K562 (cell line): ENCODE data around the gene CDH6. TPM values are rescaled to one million over a fixed set of nuclear protein-coding genes. Genes with fewer than 3 reads are reported as not detected.

Experiments
- ATAC-seq: fragments of 200-7000 bp; cut with Tn5 transposase; 3 replicates; pipeline ENCODE4 v1.9.1; 2020; ENCODE audit warnings: moderate library complexity
- BruUV-seq: library from RNA; stranded (reverse); fragments of 400-500 nt; replicated peaks from 2 replicates; lab custom pipeline; 2021; lab: Mats Ljungman, UMichigan
- CTCF ChIA-PET: fragments of 300-600 bp; formaldehyde crosslinking; extraction: SDS; loops from one replicate; lab custom pipeline; 2021; ENCODE audit warnings: low intra/inter-chr PET ratio; lab: Yijun Ruan, JAX
- POLR2A ChIA-PET: fragments of 300-600, 350-650 bp; sonication (Branson Sonifier 250); formaldehyde crosslinking; extraction: SDS; loops from one replicate; lab custom pipeline; 2021; ENCODE audit warnings: antibody characterized with exemption, inconsistent platforms; lab: Yijun Ruan, JAX
- DNase-seq, 4 experiments: peaks; one replicate each; pipeline versions ENCODE4 v3.0.0 to v3.0.0-alpha.2; 2011 to 2018; ENCODE audit warnings: low spot score in 3 of 4, mixed read lengths in 3 of 4; ENCODE audit errors: extremely low read depth in 1 of 4
- FAIRE-seq: peaks from 2 replicates; lab custom pipeline; 2011; peaks lifted over from hg19 to GRCh38; lab: Jason Lieb, UNC
- H2AFZ ChIP-seq: 2 replicates; pipeline ENCODE4 v1.6.0; 2011; ENCODE audit warnings: low read depth, low read length, control low read depth, inconsistent platforms
- H3K27ac ChIP-seq: fragments of 200-600 bp; 3 replicates; pipeline ENCODE4 v1.8.0; 2011; ENCODE audit warnings: low read depth, mild to moderate bottlenecking, control low read depth, inconsistent platforms, low read length, moderate library complexity, mixed read lengths; ENCODE audit errors: extremely low read depth
- H3K27me3 ChIP-seq, 2 experiments: fragments of 300-600 bp in 1 of 2; 2 replicates in 1 of 2; 3 replicates in 1 of 2; pipeline versions ENCODE4 v1.6.0 to v1.8.0; 2011; ENCODE audit warnings: inconsistent platforms in 2 of 2, low read length in 2 of 2, mild to moderate bottlenecking in 1 of 2, mixed read lengths in 1 of 2, moderate library complexity in 1 of 2; ENCODE audit not compliant: control insufficient read depth in 2 of 2, insufficient read depth in 2 of 2
- H3K36me3 ChIP-seq: fragments of 300-600 bp; 3 replicates; pipeline ENCODE4 v1.8.0; 2011; ENCODE audit warnings: mild to moderate bottlenecking, low read length, inconsistent platforms; ENCODE audit not compliant: control insufficient read depth, insufficient read depth
- H3K4me1 ChIP-seq, 2 experiments: fragments of 200-600 bp in 1 of 2; replicated peaks in 1 of 2; 2 replicates in 1 of 2; 3 replicates in 1 of 2; pipeline versions ENCODE4 v1.5.1 to v1.8.0; 2011; ENCODE audit warnings: inconsistent platforms in 2 of 2, low read length in 2 of 2, mild to moderate bottlenecking in 1 of 2, mixed read lengths in 1 of 2, moderate library complexity in 1 of 2; ENCODE audit not compliant: control insufficient read depth in 2 of 2, insufficient read depth in 2 of 2
- H3K4me2 ChIP-seq: 2 replicates; pipeline ENCODE4 v1.6.1; 2011; ENCODE audit warnings: low read length, control low read depth, inconsistent platforms, mixed read lengths; ENCODE audit not compliant: insufficient read depth
- H3K4me3 ChIP-seq: fragments of 200-600 bp; sonication (generic), shearing (Covaris generic); 2 replicates; pipeline ENCODE4 v1.5.1; 2016; ENCODE audit warnings: control low read depth, inconsistent platforms
- H3K79me2 ChIP-seq: fragments of 200-600 bp; 3 replicates; pipeline ENCODE4 v1.8.0; 2011; ENCODE audit warnings: low read length, inconsistent platforms; ENCODE audit not compliant: control insufficient read depth, insufficient read depth
- H3K9ac ChIP-seq, 2 experiments: 2 replicates each; pipeline versions ENCODE4 v1.6.0 to v1.6.1; 2011; ENCODE audit warnings: low read depth in 2 of 2, low read length in 2 of 2, control low read depth in 1 of 2, inconsistent platforms in 1 of 2, mild to moderate bottlenecking in 1 of 2, mixed read lengths in 1 of 2; ENCODE audit not compliant: insufficient read depth in 1 of 2
- H3K9me1 ChIP-seq: one replicate; pipeline ENCODE4 v1.6.0; 2011; ENCODE audit warnings: inconsistent platforms, mild to moderate bottlenecking, low read length, moderate library complexity; ENCODE audit not compliant: control insufficient read depth, insufficient read depth
- H3K9me3 ChIP-seq: replicated peaks from 2 replicates; pipeline ENCODE4 v1.5.1; 2011; ENCODE audit warnings: low read depth, low read length, inconsistent platforms; ENCODE audit not compliant: control insufficient read depth, insufficient read depth
- H4K20me1 ChIP-seq: replicated peaks from 2 replicates; pipeline ENCODE4 v1.6.1; 2011; ENCODE audit warnings: low read length, inconsistent platforms, mixed read lengths; ENCODE audit not compliant: control insufficient read depth, insufficient read depth
- CCNT2 ChIP-seq: IDR thresholded peaks from 2 replicates; pipeline ENCODE4 v1.6.1; 2011; ENCODE audit warnings: borderline replicate concordance, low read depth, mild to moderate bottlenecking, moderate library complexity, mixed read lengths, low read length; ENCODE audit not compliant: insufficient read length; ENCODE audit errors: extremely low read depth
- EP400 ChIP-seq: fragments of 450-650 bp; IDR thresholded peaks from 2 replicates; pipeline ENCODE4 v1.6.1; 2017; ENCODE audit warnings: antibody characterized with exemption, mild to moderate bottlenecking, moderate library complexity
- HNRNPL ChIP-seq: fragments of 200-400 bp; formaldehyde crosslinking; IDR thresholded peaks from 2 replicates; pipeline ENCODE4 v1.6.1; 2017; ENCODE audit warnings: low read depth, mild to moderate bottlenecking, low read length
- HOXB6 ChIP-seq: fragments of 250-450 bp; sonication (Bioruptor Pico); IDR thresholded peaks from 2 replicates; pipeline ENCODE4 v1.5.1; 2022; ENCODE audit warnings: mild to moderate bottlenecking, borderline replicate concordance
- MTA3 ChIP-seq: fragments of 450-650 bp; formaldehyde crosslinking; IDR thresholded peaks from 2 replicates; pipeline ENCODE4 v1.6.1; 2017; ENCODE audit warnings: mild to moderate bottlenecking, borderline replicate concordance
- MXI1 ChIP-seq: IDR thresholded peaks from 2 replicates; pipeline ENCODE4 v1.6.1; 2011; ENCODE audit warnings: low read depth, mild to moderate bottlenecking, improper control_type of control experiment, low read length
- NUFIP1 ChIP-seq: fragments of 450-650 bp; IDR thresholded peaks from 2 replicates; pipeline ENCODE4 v1.6.1; 2018; ENCODE audit not compliant: partially characterized antibody
- RAD51 ChIP-seq: fragments of 450-650 bp; IDR thresholded peaks from 2 replicates; pipeline ENCODE4 v1.7.1; 2016; ENCODE audit warnings: low read depth, mild to moderate bottlenecking, borderline replicate concordance
- TAF7 ChIP-seq: fragments of 450-650 bp; IDR thresholded peaks from 2 replicates; pipeline ENCODE4 v1.6.1; 2016; ENCODE audit warnings: missing genetic modification characterization, missing compliant biosample characterization
- WGBS: fragments of 100-300 bp; shearing (Covaris generic); methylation state at CpG from one replicate; pipeline ENCODE4 v1.1.6; 2016; ENCODE audit warnings: low coverage, mixed read lengths; ENCODE audit not compliant: insufficient coverage; ENCODE audit errors: missing lambda C conversion rate; 5-methylcytosine and 5-hydroxymethylcytosine counted together
- in situ Hi-C: fragments of 300-500 bp; cut with MboI; formaldehyde crosslinking; loops from 4 replicates; pipeline ENCODE4 v1.15.0; 2018; ENCODE audit warnings: inconsistent platforms, mixed read lengths
- intact Hi-C: fragments of 100-400 bp; cut with micrococcal nuclease; formaldehyde crosslinking; loops from 2 replicates; pipeline ENCODE4 v1.14.2; 2022
- polyA plus RNA-seq, 8 experiments: library from polyadenylated mRNA; depleted of rRNA in 4 of 8; stranded (reverse) in 5 of 8; unstranded in 3 of 8; fragments of >200 nt; fragmentation: Nextera tagmentation in 2 of 8; fragmentation: Illumina TruSeq in 1 of 8; extraction: Ambion mirVana in 2 of 8; extraction: Trizol in 1 of 8; gene quantifications; 2 replicates each; pipeline versions ENCODE4 v1.2.1 to v1.2.3, GENCODE V29; 2011 to 2014; ENCODE audit warnings: inconsistent platforms in 1 of 8, missing spikeins in 1 of 8
- total RNA-seq, 7 experiments: library from RNA; depleted of rRNA in 6 of 7; stranded (reverse); fragments of >200 nt in 6 of 7; fragmentation: Illumina TruSeq in 2 of 7; extraction: Trizol in 2 of 7; gene quantifications; 2 replicates each; pipeline versions ENCODE4 v1.2.1 to v1.2.3, GENCODE V29; 2011 to 2021; ENCODE audit warnings: low replicate concordance in 1 of 7
- TF ChIP-seq, protein P1 (sequence below): IDR thresholded peaks from 3 replicates; pipeline ENCODE4 v1.6.1; 2011; ENCODE audit warnings: borderline replicate concordance, mild to moderate bottlenecking, moderate library complexity; ENCODE audit not compliant: insufficient read length; ENCODE audit errors: extremely low read depth
- TF ChIP-seq, protein P2 (sequence below): fragments of 250-450 bp; sonication (Bioruptor Pico); IDR thresholded peaks from 2 replicates; pipeline ENCODE4 v1.4.0; 2020; ENCODE audit warnings: mild to moderate bottlenecking, moderate library complexity
- TF ChIP-seq, protein P3 (sequence below): sonication (generic); formaldehyde crosslinking; IDR thresholded peaks from 2 replicates; pipeline ENCODE4 v1.8.0; 2022; ENCODE audit warnings: mild to moderate bottlenecking, low read depth, missing genetic modification reagents

CDH6 gene
- total and polyA plus RNA-seq, 9 of the 15 experiments (the other 6 are each of a cell fraction or from before 2014, with no cell fraction given) = not detected

- Histone ChIP-seq H3K36me3 (no peaks in the 10 kb centered on the region), H2AFZ (no peak overlapping the region), H3K9ac (no peak overlapping the region), H3K9me1 (no peaks in the 10 kb centered on the region), H3K27me3 (no peaks in the 10 kb centered on the region), H3K79me2 (no peaks in the 10 kb centered on the region), H3K9me3 (no peaks in the 10 kb centered on the region), H4K20me1 (no peaks in the 10 kb centered on the region), H3K4me3 (no peak overlapping the region), H3K4me1 (no peaks in the 10 kb centered on the region), H3K27ac (no peak overlapping the region), H3K4me2 (no peak overlapping the region)
- no peak for TF ChIP-seq RAD51
- no peak for TF ChIP-seq NUFIP1
- no peak for TF ChIP-seq TAF7
- TF ChIP-seq, protein P1, sequence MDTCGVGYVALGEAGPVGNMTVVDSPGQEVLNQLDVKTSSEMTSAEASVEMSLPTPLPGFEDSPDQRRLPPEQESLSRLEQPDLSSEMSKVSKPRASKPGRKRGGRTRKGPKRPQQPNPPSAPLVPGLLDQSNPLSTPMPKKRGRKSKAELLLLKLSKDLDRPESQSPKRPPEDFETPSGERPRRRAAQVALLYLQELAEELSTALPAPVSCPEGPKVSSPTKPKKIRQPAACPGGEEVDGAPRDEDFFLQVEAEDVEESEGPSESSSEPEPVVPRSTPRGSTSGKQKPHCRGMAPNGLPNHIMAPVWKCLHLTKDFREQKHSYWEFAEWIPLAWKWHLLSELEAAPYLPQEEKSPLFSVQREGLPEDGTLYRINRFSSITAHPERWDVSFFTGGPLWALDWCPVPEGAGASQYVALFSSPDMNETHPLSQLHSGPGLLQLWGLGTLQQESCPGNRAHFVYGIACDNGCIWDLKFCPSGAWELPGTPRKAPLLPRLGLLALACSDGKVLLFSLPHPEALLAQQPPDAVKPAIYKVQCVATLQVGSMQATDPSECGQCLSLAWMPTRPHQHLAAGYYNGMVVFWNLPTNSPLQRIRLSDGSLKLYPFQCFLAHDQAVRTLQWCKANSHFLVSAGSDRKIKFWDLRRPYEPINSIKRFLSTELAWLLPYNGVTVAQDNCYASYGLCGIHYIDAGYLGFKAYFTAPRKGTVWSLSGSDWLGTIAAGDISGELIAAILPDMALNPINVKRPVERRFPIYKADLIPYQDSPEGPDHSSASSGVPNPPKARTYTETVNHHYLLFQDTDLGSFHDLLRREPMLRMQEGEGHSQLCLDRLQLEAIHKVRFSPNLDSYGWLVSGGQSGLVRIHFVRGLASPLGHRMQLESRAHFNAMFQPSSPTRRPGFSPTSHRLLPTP = no peak
- no peak for TF ChIP-seq MTA3
- TF ChIP-seq CCNT2 = no peak
- TF ChIP-seq, protein P2, sequence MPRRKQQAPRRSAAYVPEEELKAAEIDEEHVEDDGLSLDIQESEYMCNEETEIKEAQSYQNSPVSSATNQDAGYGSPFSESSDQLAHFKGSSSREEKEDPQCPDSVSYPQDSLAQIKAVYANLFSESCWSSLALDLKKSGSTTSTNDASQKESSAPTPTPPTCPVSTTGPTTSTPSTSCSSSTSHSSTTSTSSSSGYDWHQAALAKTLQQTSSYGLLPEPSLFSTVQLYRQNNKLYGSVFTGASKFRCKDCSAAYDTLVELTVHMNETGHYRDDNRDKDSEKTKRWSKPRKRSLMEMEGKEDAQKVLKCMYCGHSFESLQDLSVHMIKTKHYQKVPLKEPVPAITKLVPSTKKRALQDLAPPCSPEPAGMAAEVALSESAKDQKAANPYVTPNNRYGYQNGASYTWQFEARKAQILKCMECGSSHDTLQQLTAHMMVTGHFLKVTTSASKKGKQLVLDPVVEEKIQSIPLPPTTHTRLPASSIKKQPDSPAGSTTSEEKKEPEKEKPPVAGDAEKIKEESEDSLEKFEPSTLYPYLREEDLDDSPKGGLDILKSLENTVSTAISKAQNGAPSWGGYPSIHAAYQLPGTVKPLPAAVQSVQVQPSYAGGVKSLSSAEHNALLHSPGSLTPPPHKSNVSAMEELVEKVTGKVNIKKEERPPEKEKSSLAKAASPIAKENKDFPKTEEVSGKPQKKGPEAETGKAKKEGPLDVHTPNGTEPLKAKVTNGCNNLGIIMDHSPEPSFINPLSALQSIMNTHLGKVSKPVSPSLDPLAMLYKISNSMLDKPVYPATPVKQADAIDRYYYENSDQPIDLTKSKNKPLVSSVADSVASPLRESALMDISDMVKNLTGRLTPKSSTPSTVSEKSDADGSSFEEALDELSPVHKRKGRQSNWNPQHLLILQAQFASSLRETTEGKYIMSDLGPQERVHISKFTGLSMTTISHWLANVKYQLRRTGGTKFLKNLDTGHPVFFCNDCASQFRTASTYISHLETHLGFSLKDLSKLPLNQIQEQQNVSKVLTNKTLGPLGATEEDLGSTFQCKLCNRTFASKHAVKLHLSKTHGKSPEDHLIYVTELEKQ = no peak
- no peak for TF ChIP-seq EP400
- no peak for TF ChIP-seq HOXB6 (CRISPR knock-in tag)
- no peak for TF ChIP-seq MXI1
- TF ChIP-seq, protein P3, sequence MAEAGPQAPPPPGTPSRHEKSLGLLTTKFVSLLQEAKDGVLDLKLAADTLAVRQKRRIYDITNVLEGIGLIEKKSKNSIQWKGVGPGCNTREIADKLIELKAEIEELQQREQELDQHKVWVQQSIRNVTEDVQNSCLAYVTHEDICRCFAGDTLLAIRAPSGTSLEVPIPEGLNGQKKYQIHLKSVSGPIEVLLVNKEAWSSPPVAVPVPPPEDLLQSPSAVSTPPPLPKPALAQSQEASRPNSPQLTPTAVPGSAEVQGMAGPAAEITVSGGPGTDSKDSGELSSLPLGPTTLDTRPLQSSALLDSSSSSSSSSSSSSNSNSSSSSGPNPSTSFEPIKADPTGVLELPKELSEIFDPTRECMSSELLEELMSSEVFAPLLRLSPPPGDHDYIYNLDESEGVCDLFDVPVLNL (CRISPR knock-in tag) = no peak
- TF ChIP-seq HNRNPL = no peak
- in situ Hi-C loops (no loop called here), intact Hi-C loops (no loop called here)
- FAIRE-seq (no peak), DNase-seq (no peak), ATAC-seq (no peak)
- POLR2A ChIA-PET = no interaction called here
- WGBS = 2% methylated on average over 8 of the region's 8 CpGs
- no TSS peak for BruUV-seq
- CTCF ChIA-PET = no interaction called here
Measured at GRCh38 chr5:31181376-31181987, 12.0 kb upstream of the CDH6 start.
